A549 (cell line): ENCODE measurements around the gene SORCS1. TPM values are rescaled to one million over a fixed set of nuclear protein-coding genes. Genes with fewer than 3 reads are reported as not detected.

Experiments used
- ATAC-seq, 2 experiments: fragments of 200-7000 bp in 1 of 2; fragments of >200 bp in 1 of 2; cut with Nextera tagmentation in 1 of 2; cut with Tn5 transposase in 1 of 2; 3 replicates each; pipeline versions ENCODE4 v1.8.0 to v1.9.1; 2018 to 2020; ENCODE audit warnings: mild to moderate bottlenecking in 1 of 2, moderate library complexity in 1 of 2
- CTCF ChIA-PET: fragments of 300-600 bp; sonication (Branson Sonifier 250); formaldehyde crosslinking; extraction: SDS; loops from one replicate; lab custom pipeline; 2021; ENCODE audit warnings: antibody characterized with exemption, inconsistent platforms; lab: Yijun Ruan, JAX
- POLR2A ChIA-PET: fragments of 350-600 bp; formaldehyde crosslinking; extraction: SDS; loops from one replicate; lab custom pipeline; 2021; ENCODE audit warnings: antibody characterized with exemption, inconsistent platforms; lab: Yijun Ruan, JAX
- DNase-seq, 2 experiments: peaks; one replicate each; pipeline versions ENCODE4 v3.0.0 to v3.0.0-alpha.2; 2011 to 2016; ENCODE audit warnings: low read depth in 1 of 2, low spot score in 1 of 2
- FAIRE-seq: peaks from 2 replicates; lab custom pipeline; 2011; peaks lifted over from hg19 to GRCh38; lab: Jason Lieb, UNC
- H3K27ac ChIP-seq, 2 experiments: fragments of >200 bp; sonication (Bioruptor Twin); formaldehyde crosslinking; 3 replicates each; pipeline ENCODE4 v1.5.1; 2016 to 2017
- H3K4me1 ChIP-seq: fragments of >200 bp; sonication (Bioruptor Twin); formaldehyde crosslinking; 3 replicates; pipeline ENCODE4 v1.6.1; 2016
- H3K4me2 ChIP-seq: fragments of >200 bp; sonication (Bioruptor Twin); formaldehyde crosslinking; 3 replicates; pipeline ENCODE4 v1.6.1; 2016
- H3K4me3 ChIP-seq: fragments of >200 bp; sonication (Bioruptor Twin); formaldehyde crosslinking; 3 replicates; pipeline ENCODE4 v1.5.1; 2016
- H3K9me3 ChIP-seq: fragments of >200 bp; sonication (Bioruptor Twin); formaldehyde crosslinking; 3 replicates; pipeline ENCODE4 v1.6.1; 2016
- BHLHE40 ChIP-seq: IDR thresholded peaks from 2 replicates; pipeline ENCODE4 v1.6.1; 2012; ENCODE audit warnings: low read depth, low read length, inconsistent platforms
- EHF ChIP-seq: fragments of 250-450 bp; sonication (Bioruptor Pico); IDR thresholded peaks from 2 replicates; pipeline ENCODE4 v1.5.0; 2020; ENCODE audit warnings: mild to moderate bottlenecking
- ELK1 ChIP-seq: fragments of 150-350 bp; IDR thresholded peaks from 2 replicates; pipeline ENCODE4 v1.6.1; 2014; ENCODE audit warnings: low read depth, mild to moderate bottlenecking, low read length
- FOSL2 ChIP-seq, 2 experiments: fragments of 450-650 bp in 1 of 2; fragments of >200 bp in 1 of 2; sonication (Bioruptor Twin) in 1 of 2; formaldehyde crosslinking; IDR thresholded peaks; 2 replicates each; pipeline versions ENCODE4 v1.5.0 to v1.6.1; 2016 to 2020; ENCODE audit warnings: mild to moderate bottlenecking in 1 of 2, moderate library complexity in 1 of 2
- HDAC2 ChIP-seq: fragments of 200-600 bp; sonication (generic); IDR thresholded peaks from 2 replicates; pipeline ENCODE4 v1.6.1; 2016
- HOXB13 ChIP-seq: fragments of 250-450 bp; sonication (Bioruptor Pico); IDR thresholded peaks from 2 replicates; pipeline ENCODE4 v1.5.0; 2020; ENCODE audit warnings: low read depth, mild to moderate bottlenecking, moderate library complexity
- HOXB5 ChIP-seq: fragments of 250-450 bp; sonication (Bioruptor Pico); IDR thresholded peaks from 2 replicates; pipeline ENCODE4 v1.5.0; 2020; ENCODE audit warnings: mild to moderate bottlenecking, moderate library complexity
- JUNB ChIP-seq: fragments of >200 bp; sonication (Bioruptor Twin); formaldehyde crosslinking; IDR thresholded peaks from 2 replicates; pipeline ENCODE4 v1.6.1; 2016
- KDM1A ChIP-seq: fragments of 200-600 bp; sonication (generic); IDR thresholded peaks from 2 replicates; pipeline ENCODE4 v1.6.1; 2016; ENCODE audit warnings: low read depth, mild to moderate bottlenecking
- MAX ChIP-seq: IDR thresholded peaks from 2 replicates; pipeline ENCODE4 v1.6.1; 2012
- MAZ ChIP-seq: fragments of 150-350 bp; IDR thresholded peaks from 2 replicates; pipeline ENCODE4 v1.6.1; 2014; ENCODE audit warnings: antibody characterized with exemption, low read depth, low read length, borderline replicate concordance
- MYC ChIP-seq: IDR thresholded peaks from 2 replicates; pipeline ENCODE4 v1.6.1; 2012; ENCODE audit warnings: mild to moderate bottlenecking, inconsistent platforms, low read length, improper control_type of control experiment, borderline replicate concordance
- NR3C1 ChIP-seq: fragments of >200 bp; sonication (Bioruptor Twin); formaldehyde crosslinking; IDR thresholded peaks from 3 replicates; pipeline ENCODE4 v1.6.1; 2017
- RCOR1 ChIP-seq: fragments of 150-350 bp; IDR thresholded peaks from 2 replicates; pipeline ENCODE4 v1.6.1; 2014; ENCODE audit warnings: antibody characterized with exemption, low read length, low read depth
- REST ChIP-seq: fragments of 200-600 bp; sonication (generic); IDR thresholded peaks from 2 replicates; pipeline ENCODE4 v1.6.1; 2016; ENCODE audit warnings: antibody characterized with exemption, mild to moderate bottlenecking, moderate library complexity
- RNF2 ChIP-seq: fragments of 200-600 bp; sonication (generic); IDR thresholded peaks from 2 replicates; pipeline ENCODE4 v1.6.1; 2016; ENCODE audit warnings: low read depth, mild to moderate bottlenecking, antibody characterized with exemption, moderate library complexity, borderline replicate concordance
- SMC3 ChIP-seq: fragments of >200 bp; sonication (Bioruptor Twin); formaldehyde crosslinking; IDR thresholded peaks from 3 replicates; pipeline ENCODE4 v1.6.1; 2018; ENCODE audit warnings: inconsistent platforms
- TP53 ChIP-seq: fragments of 250-450 bp; sonication (Bioruptor Pico); IDR thresholded peaks from 2 replicates; pipeline ENCODE4 v1.5.0; 2021; ENCODE audit warnings: mild to moderate bottlenecking, moderate library complexity
- USF2 ChIP-seq: fragments of 450-650 bp; IDR thresholded peaks from 2 replicates; pipeline ENCODE4 v1.6.1; 2014; ENCODE audit warnings: antibody characterized with exemption
- ZC3H11A ChIP-seq: fragments of 450-650 bp; IDR thresholded peaks from 2 replicates; pipeline ENCODE4 v1.6.1; 2014; ENCODE audit warnings: antibody characterized with exemption, mild to moderate bottlenecking
- ZFP36 ChIP-seq: fragments of 450-650 bp; IDR thresholded peaks from 2 replicates; pipeline ENCODE4 v1.6.1; 2014; ENCODE audit warnings: borderline replicate concordance; ENCODE audit not compliant: partially characterized antibody
- WGBS: methylation state at CpG from one replicate; pipeline ENCODE4 v1.1.6; 2017; ENCODE audit errors: missing lambda C conversion rate; 5-methylcytosine and 5-hydroxymethylcytosine counted together
- polyA plus RNA-seq, 4 experiments: library from polyadenylated mRNA; depleted of rRNA in 3 of 4; stranded (reverse); fragments of >200 nt; fragmentation: RNase III in 1 of 4; extraction: RNeasy Plus Mini Kit Qiagen cat#74134 plus additional on column Dnase treatment in 1 of 4; gene quantifications; 2 replicates in 3 of 4; 3 replicates in 1 of 4; pipeline ENCODE4 v1.2.3, GENCODE V29; 2011 to 2017
- TF ChIP-seq, protein P1 (sequence below): fragments of >200 bp; sonication (Bioruptor Twin); formaldehyde crosslinking; IDR thresholded peaks from 3 replicates; pipeline ENCODE4 v1.6.1; 2016

SORCS1 gene
- polyA plus RNA-seq, 2 of the 4 experiments (the other 2 are of a cell fraction): not detected

GRCh38 chr10:106708506-106708905, 456.0 kb downstream of the SORCS1 start:
- ChIA-PET POLR2A (no interaction called here), CTCF (interaction anchor here (0.6 kb wide), 1 partner anchor 83 kb away, joined by 3 read pairs; no protein-coding TSS in a partner anchor)
- Histone ChIP-seq H3K27ac (no peak overlapping the region), H3K9me3 (no peaks in the 10 kb centered on the region), H3K4me1 (no peaks in the 10 kb centered on the region), H3K4me3 (no peak overlapping the region), H3K4me2 (no peak overlapping the region)
- no peak for TF ChIP-seq REST
- TF ChIP-seq USF2: no peak
- no peak for TF ChIP-seq ELK1
- no peak for TF ChIP-seq RNF2
- TF ChIP-seq FOSL2 (IDR thresholded peaks at IDR 0.05): no peak
- no peak for TF ChIP-seq FOSL2 (CRISPR knock-in tag; IDR thresholded peaks at IDR 0.05)
- TF ChIP-seq MAZ: no peak
- TF ChIP-seq JUNB: no peak
- no peak for TF ChIP-seq HDAC2
- TF ChIP-seq NR3C1: no peak
- no peak for TF ChIP-seq EHF
- FAIRE-seq: no peak
- no peak for ATAC-seq
- 0% methylated on average over 2 of the region's 2 CpGs for WGBS
- no peak for DNase-seq

DNA sequence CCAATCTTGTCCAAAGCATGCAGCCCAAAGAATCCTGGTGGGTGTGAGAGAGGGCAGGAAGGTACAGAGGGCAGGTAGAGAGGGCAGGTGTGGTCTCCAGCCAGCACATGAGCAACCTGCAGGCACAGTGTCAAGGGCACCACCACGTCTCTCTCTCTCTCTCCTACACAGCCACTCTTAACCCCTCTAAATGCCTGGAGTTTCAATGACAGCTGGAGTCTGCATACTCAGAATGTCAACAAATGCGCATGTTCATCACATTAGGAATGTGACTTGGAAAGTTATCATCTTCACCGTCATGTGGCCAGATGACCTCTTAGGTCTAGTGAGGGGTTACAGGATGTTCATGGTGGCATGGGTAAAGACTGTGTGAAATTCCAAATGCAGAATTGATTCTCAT, 456.8 kb downstream of the SORCS1 start:
- 13% methylated on average over 3 of the region's 3 CpGs for WGBS
- ChIA-PET CTCF (no interaction called here), POLR2A (no interaction called here)
- Histone ChIP-seq H3K27ac (no peak overlapping the region), H3K4me3 (no peak overlapping the region), H3K4me2 (no peak overlapping the region), H3K4me1 (no peaks in the 10 kb centered on the region)
- no peak for DNase-seq
- TF ChIP-seq SMC3 (no peak), MAX (no peak), HOXB5 (CRISPR knock-in tag) (no peak), KDM1A (no peak), ZC3H11A (no peak), ZFP36 (no peak), EHF (no peak), RCOR1 (no peak), TP53 (CRISPR knock-in tag) (no peak), HDAC2 (no peak), HOXB13 (CRISPR knock-in tag) (no peak), ELK1 (no peak), BHLHE40 (no peak), MYC (no peak), JUNB (no peak)
- TF ChIP-seq, protein P1, sequence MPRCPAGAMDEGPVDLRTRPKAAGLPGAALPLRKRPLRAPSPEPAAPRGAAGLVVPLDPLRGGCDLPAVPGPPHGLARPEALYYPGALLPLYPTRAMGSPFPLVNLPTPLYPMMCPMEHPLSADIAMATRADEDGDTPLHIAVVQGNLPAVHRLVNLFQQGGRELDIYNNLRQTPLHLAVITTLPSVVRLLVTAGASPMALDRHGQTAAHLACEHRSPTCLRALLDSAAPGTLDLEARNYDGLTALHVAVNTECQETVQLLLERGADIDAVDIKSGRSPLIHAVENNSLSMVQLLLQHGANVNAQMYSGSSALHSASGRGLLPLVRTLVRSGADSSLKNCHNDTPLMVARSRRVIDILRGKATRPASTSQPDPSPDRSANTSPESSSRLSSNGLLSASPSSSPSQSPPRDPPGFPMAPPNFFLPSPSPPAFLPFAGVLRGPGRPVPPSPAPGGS: no peak
- TF ChIP-seq, all 56 proteins: peak for 0
- FAIRE-seq (no peak), ATAC-seq (no peak)
- H3K9me3 ChIP-seq: no peaks in the 10 kb centered on the region
